ENCODE results near the gene CISTR. TPM values are rescaled to one million over a fixed set of nuclear protein-coding genes. Genes with fewer than 3 reads are reported as not detected.
"Not testable (repeated sequence)": the region's sequence is repeated elsewhere in the genome, so short reads cannot be mapped to it uniquely, and the experiment has no call there.

CISTR gene
- total RNA-seq, 1 donor from 2014 or later = not detected

DNA sequence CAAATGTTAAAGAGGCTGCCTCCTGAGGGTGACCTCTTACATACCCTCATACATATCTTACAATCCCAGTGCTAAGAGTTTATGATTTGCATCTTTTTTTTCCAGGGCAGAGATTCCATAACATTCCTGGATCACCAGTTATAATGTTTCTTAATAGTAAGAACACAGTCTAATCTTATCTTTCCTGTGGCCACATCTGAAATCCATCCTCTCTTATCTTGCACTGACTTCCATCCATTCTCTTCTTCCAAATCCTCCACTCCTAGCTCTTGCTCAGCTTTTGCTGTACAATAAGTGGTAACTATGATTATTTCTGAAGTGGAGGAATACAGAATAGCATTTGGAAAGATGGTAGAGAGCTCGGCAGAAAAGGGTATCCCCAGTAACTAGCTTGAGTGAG lies 30.8 kb downstream of the CISTR start:
- DNase-seq (ENCODE audit: low read depth) = no peak

DNA sequence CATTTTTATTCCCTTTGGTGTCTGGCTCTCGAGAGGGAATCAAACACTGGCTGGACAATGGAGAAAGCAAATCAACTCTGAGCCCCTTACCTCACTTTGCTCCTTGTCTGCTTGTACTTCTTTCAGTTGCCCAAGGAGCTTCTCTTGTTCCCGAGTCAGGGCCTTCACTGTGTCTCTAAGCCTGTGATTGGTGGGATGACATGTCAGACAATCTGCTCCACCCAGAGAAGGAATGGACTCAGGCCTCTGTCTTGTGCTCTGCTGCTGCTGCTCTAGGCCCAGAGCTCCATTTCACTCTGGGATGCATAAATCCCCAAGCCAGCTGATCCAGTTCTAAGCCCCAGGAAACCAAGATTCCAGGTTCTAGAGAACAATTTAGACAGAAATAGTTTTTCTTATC lies 32.1 kb downstream of the CISTR start:
- DNase-seq (ENCODE audit: low read depth) = no peak

DNA sequence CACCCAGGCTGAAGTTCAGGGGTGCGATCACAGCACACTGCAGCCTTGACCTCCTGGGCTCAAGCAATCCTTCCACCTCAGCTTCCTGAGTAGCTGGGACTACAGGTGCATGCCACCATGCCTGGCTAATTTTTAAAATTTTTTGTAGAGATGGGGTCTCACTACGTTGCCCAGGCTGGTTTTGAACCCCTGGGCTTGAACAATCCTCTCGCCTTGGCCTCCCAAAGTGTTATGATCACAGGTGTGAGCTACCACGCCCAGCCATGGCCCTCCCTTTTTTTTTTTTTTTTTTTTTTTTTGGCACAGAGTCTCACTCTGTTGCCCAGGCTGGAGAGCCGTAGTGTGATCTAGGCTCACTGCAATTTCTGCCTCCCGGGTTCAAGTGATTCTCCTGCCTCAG lies 33.2 kb downstream of the CISTR start:
- not testable (repeated sequence) for DNase-seq (ENCODE audit: low read depth)

DNA sequence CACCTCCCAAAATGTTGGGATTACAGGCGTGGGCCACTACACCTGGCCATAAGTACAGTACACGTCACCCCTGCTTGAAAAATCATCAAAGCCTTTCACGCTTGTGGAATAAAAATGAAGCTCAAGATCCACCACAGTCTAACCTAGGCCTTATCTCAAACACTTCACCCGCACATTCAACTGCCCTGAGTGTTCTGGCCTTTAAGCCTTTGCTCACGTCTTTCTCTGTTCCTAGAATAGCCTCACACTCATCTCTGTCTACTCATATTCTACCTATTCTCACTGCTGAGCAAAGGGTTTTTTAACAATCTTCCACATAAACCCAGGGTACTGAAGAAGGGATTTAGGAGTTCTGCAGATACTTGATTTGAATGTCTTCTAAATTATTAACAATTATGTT lies 34.5 kb downstream of the CISTR start:
- no peak for DNase-seq (ENCODE audit: low read depth)

DNA sequence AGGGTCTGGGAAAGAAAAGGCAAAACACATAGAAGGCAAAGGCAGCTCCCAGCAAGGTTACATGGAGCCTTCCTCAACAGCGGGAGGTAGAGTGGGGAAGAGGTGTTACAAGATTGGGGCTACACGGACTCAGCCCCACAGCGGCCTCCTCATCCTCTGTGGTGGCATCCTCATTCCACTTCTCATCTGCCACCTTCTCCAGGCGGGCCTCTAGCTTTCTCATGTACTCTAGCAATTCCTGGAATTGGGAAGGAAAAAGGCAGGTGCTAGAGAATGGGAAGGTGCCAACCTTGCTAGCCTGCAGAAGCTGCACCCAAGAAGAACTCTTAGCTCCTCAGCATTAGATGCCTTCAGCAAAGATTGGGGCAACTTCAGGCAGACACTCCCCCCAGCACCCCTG lies 37.8 kb downstream of the CISTR start:
- no peak for DNase-seq (ENCODE audit: low read depth)

DNA sequence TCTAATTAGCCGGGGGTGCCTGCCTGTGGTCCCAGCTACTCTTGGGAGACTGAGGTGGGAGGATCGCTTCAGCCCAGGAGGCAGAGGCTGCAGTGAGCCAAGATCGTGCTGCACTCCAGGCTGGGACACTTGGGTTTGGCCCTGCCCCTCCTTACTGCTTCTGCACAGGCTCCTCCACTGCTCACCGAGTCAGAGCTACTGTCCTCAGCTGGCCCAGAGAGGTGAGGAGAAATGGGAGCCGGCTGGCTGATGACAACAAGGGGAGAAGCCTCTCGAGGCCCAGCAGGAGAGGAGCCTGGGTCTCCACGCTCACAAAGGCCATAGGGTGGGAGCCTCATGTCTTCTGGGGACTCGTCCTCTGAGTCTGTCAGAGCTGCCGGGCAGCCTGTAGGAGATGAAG lies 38.3 kb downstream of the CISTR start:
- DNase-seq (ENCODE audit: low read depth) = no peak

DNA sequence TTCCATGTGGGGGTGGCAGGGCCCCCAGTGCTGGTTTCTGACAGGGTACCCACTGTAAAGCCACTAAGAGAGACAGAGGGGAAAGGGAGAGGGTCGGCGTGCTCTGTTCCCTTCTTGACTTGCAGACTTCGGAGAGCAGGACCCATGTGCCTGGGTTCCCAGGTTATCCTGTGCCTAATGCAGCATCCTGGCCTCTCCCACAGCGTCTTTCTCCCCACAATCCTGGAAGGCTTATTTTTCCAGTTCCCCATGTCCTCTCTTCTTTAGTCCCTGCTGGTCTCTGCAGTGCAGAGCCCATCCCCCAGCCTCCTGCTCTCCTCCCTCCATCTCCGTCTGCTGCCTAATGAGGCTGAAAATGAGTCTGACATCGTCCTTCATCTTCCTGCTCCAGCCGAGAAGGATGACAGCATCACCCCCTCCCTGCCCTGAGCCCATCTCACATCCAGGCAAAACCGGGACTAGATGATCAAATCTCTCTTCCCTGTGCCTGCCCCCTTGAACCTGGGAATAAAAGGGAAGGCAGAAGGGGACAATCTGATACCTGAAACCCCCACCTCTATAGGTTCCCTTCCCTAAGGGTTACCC lies 39.6 kb downstream of the CISTR start:
- no peak for DNase-seq (ENCODE audit: low read depth)

DNA sequence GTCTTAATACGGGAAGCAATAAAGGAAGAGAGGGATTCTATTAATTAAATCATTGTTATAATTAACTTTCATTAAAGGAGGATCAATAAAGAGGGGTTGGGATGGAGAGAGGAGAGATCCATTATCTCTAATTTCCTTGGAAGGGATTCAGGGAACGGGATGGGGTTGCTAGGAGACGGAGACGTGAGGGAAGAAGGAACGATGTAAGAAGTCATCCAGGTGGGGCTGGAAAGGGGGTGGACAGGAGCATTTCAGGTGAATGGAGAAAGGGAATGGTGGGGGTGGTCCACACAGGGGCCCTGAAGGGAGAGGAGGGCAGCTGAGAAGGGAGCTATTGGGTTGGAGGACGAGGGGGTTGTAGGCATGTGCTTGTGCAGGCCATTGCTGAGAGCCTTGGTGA lies 41.7 kb downstream of the CISTR start:
- DNase-seq (ENCODE audit: low read depth) = no peak

DNA sequence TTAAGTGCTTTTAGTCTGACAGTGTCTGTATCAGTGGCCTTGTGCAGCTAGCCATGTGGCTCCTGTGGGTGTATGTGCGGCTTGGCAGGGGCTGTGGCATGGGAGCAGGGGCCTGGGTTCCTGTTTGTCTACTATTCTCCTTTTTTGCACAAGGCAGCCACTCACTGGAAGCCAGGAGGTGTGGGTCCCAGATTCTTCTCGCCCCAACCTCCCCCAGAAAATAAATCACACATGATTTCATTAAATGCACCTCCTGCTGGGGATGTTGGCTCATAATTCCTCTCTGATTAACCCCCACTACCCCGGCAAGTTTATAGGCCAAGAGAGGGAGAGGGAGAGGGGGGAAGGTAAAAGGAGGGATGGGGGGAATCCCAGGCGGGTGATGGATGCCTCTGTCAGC lies 42.1 kb downstream of the CISTR start:
- DNase-seq (ENCODE audit: low read depth) = no peak

DNA sequence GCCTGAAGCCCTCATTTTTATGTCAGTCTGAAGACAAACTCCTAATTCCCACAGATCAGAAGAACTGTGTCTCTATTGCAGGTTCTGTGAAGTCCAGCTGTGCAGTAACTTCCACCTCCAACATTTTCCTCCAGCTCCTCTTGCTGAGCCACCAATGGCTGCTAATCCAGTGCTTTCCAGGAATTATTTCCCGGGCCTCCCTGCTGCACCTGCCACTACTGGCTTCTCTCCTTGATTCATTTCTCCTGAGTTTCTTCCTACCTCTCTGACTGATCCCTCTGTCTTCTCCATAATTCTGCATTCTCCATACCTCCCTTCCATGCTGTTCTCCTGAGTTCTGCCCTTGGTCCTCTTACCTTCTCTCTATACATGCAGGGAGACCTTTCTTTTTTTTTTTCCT lies 45.7 kb downstream of the CISTR start:
- DNase-seq (ENCODE audit: low read depth) = no peak

DNA sequence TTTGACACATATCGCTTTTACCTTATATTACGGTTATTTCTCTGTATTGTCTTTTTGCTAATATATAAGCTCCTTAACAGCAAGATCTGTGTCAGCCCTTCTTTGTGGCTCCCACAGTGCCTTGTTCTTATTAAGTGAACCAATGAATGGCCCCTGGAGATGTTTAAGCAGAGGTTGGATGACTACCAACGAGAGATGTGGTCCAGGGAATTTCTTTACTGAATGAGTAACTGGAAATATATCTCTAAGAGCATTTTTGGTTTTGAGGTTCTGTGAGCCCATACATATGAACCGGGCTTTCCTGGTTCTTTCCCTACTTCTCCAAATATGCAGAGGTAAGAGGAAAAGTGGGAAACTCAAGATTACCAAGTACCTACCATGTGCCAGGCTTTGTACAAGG lies 48.0 kb downstream of the CISTR start:
- DNase-seq (ENCODE audit: low read depth) = no peak

DNA sequence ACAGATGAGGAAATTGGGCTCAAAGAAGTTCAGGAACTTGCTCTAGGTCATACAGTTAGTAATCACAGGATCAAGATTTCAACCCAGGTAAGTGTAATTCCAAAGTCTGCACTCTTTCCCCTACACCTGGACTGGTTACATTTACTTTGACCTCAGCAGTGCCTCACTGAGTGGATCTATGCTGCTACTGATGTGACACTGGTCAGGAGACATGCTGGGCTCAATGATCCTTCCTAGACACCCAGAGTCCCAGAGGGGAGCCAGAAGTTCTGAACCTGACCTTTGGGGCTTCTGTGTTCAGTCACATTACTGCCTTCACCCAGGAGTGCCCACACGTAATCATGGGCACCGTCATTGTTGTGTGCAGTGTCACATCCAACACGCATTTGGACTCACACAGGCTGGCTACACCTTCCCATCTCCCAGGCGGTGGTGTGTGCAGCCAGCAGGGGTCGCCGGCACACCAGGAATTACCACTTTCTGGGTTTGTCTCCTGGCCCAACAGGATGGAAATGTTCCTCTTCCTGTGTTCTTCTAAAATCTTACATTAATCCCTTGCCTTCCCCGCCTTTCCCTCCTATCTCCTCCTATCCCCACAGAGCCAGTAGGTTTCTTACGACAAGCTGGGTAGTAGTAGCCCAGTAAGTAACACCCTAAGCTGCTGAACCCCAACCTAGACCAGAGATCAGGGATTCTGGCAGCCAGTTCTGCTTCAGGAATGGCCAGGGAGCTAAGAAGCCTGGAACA lies 50.1 kb downstream of the CISTR start:
- peak; percentile 72 for DNase-seq (ENCODE audit: low read depth)

DNA sequence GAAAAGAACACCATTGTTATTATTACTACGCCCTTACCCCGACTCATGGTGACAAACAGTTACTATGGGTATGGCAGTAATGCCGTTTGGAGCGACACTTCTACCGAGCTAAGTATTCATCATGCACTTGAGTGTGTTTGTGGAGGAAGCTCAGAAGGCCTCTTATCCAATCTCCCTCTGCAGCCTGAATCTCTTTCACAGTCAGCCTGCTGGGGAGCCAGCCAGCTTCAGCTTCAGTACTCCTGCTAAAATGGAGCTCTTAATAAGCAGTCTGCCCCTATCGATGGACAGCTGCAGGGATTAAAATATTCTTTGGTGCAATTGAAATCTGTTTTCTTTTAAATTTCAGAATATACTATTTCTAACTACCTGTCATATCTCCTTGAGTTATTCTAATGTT lies 51.2 kb downstream of the CISTR start:
- DNase-seq (ENCODE audit: low read depth) = no peak

DNA sequence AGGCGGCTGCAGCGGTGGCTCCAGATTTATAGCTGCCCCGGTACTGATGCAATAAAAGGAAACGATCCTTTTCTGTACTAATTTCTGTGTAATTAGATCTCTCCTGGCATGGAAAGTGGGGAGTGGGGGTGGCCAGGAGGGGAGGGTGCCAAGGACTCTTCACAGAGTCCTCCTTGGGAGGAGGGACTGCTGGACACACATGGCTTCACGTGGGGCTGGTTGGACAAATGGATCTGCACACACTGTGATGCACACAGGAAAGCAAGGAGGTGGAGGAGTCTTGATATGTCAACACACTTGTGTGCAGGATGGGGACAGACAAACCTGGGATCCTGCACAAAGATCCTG lies 52.1 kb downstream of the CISTR start:
- DNase-seq (ENCODE audit: low read depth) = no peak

DNA sequence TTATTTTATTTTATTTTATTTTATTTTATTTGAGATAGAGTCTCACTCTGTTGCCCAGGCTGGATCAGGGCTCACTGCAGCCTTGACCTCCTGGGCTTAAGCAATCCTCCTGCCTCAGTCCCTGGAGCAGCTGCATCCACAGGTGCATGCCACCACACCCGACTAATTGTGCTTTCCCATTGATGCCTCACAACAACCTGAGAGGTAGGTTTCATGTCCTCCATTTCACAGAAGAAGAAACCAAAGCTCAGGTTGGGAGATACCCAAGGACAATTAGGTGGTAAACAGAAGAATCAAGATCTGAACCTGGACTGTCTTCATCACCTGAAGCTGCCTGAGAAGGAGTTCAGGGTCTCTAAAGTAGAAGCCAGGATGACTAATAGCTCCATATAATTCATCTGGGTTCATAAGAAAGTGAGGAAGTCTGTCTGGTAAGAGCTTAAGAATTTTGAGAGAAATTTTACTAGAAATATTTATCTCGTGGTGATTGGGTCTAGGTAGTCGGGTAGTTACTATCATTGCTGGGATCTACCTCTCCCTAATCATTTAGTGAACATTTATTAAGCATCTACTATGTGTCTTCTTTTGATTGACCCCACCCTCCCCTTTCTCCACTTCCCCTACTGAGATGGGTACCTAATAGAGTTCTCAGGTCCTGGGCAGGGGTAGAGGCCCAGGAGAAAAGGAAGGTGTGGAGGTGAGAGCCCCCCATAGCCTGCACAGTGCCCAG lies 52.7 kb downstream of the CISTR start:
- DNase-seq (ENCODE audit: low read depth) = no peak

DNA sequence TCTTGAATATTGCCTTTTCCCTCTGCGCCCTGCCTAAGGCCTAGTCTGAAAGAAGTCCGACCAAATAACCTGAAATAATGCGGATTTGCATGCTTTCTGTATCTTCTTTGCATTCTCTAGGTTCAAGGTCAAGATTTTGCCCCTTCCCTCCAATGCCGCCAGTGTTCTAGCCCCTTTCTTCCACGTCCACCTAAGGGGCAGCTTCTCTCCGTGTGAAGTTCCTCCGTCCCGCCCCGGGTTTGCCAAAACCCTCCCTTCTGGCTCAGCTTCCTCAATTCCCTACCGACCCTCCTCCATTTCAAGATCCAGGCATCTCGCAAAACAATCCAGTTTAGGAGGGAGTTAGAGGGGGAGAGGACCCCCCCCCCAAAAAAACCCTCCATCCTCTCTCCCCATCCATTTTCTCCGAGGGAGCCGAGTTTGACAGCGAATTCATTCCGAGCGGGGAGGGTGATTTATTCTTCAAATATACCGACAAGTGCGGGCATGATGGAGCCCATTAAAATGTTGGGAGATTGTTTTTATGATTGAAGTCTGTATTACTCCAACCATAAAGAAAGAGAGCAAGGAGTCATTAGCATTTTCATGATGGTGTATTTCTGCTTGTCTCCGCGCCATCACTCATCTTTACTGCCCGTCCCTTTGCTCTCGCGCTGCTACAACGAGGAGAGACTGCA lies 55.0 kb downstream of the CISTR start:
- no peak for DNase-seq (ENCODE audit: low read depth)

Other genes starting within 250 kb of the CISTR start
- not detected in 2 replicates for gene NPFF, start 244.5 kb downstream of the CISTR start, total RNA-seq
- gene ATF7, start 125.6 kb downstream of the CISTR start, total RNA-seq = 15.5 and 25.3 TPM in 2 replicates
- gene ATP5MC2, start 75.9 kb downstream of the CISTR start, total RNA-seq = 411 and 520 TPM in 2 replicates
- 147 and 173 TPM in 2 replicates for gene CALCOCO1, start 24.5 kb downstream of the CISTR start, total RNA-seq
- gene HOXC13, start 186.9 kb upstream of the CISTR start, total RNA-seq = 3.6 and 4.6 TPM in 2 replicates
- gene HOXC12, start 202.9 kb upstream of the CISTR start, total RNA-seq = 0.31 and 0.62 TPM in 2 replicates
- gene HOXC11, start 221.1 kb upstream of the CISTR start, total RNA-seq = 2.2 TPM in 2 replicates
- 1.4 and 1.7 TPM in 2 replicates for gene HOTAIR, start 223.0 kb upstream of the CISTR start, total RNA-seq
- 3.7 and 4.0 TPM in 2 replicates for gene HOXC10, start 233.2 kb upstream of the CISTR start, total RNA-seq
- gene HOXC9, start 248.2 kb upstream of the CISTR start, total RNA-seq = 9.6 and 11.7 TPM in 2 replicates